ENCODE measurements around the gene GLI2. TPM values are rescaled to one million over a fixed set of nuclear protein-coding genes. Genes with fewer than 3 reads are reported as not detected.

The GLI2 gene
- total and polyA plus RNA-seq, 2 of the 4 experiments (the other 2 are of a cell fraction) = 3.8 to 26.0 TPM

- dilution Hi-C loops (cut with HindIII; ENCODE audit: low sequenced_read_pairs, unreplicated experiment) (no loop called here), in situ Hi-C loops (cut with MboI; ENCODE audit: low sequenced_read_pairs) (no loop called here), intact Hi-C loops (cut with micrococcal nuclease) (no loop called here)
- H2AK5ac ChIP-seq (ENCODE audit: low read depth, low read length) = 0 out of 2 replicates have a peak overlapping the region, but pooled peaks have one; percentile 25
- no peak overlapping the region for H3K56ac ChIP-seq (ENCODE audit: extremely low read depth, insufficient read depth, low read length)
- H4K8ac ChIP-seq (ENCODE audit: low read depth in 2 of 2, low read length in 2 of 2) = no peak overlapping the region
- no peak overlapping the region for H3K23ac ChIP-seq (ENCODE audit: low read depth, low read length)
- 75% methylated on average over 6 of the region's 8 CpGs; no CpG with 5 or more reads in 1 of the 2 experiments for WGBS, 2 experiments (ENCODE audit: extremely low coverage in 2 of 2, insufficient read length in 1 of 2)
- BruUV-seq (replicated peaks) = no TSS peak
- no peak overlapping the region for H2BK5ac ChIP-seq (ENCODE audit: low read depth, low read length, poor library complexity, severe bottlenecking)
- H2AFZ ChIP-seq (replicated peaks; ENCODE audit: low read length, poor library complexity) = no peak overlapping the region
- no peak overlapping the region for H2BK15ac ChIP-seq (ENCODE audit: low read depth, low read length)
- no peak overlapping the region for H3K4me2 ChIP-seq (ENCODE audit: low read depth, low read length)
- no peaks in the 10 kb centered on the region for H3K79me1 ChIP-seq (ENCODE audit: low read depth in 1 of 2, low read length in 2 of 2)
- DNase-seq = no peak
- H2BK20ac ChIP-seq (ENCODE audit: low read depth, low read length) = no peak overlapping the region
- H4K20me1 ChIP-seq (ENCODE audit: insufficient read depth, low read length) = no peaks in the 10 kb centered on the region
- H3K18ac ChIP-seq (ENCODE audit: low read depth, low read length) = no peak overlapping the region
- no peak overlapping the region for H2BK120ac ChIP-seq (ENCODE audit: low read depth, low read length)
- CTCF ChIA-PET = no interaction called here
- H3K9ac ChIP-seq (ENCODE audit: low read depth, low read length) = no peak overlapping the region
- TF ChIP-seq RCOR1 (IDR thresholded peaks at IDR 0.05; ENCODE audit: insufficient replicate concordance, low read length) (no peak), MAFK (IDR thresholded peaks at IDR 0.05; ENCODE audit: low read depth, low read length) (no peak), CEBPB (IDR thresholded peaks at IDR 0.05; ENCODE audit: low read depth, low read length) (no peak), CTCF (conservative IDR thresholded peaks at IDR 0.05; ENCODE audit: low read depth, low read length) (no peak), FOS (IDR thresholded peaks at IDR 0.05; ENCODE audit: low read depth, low read length) (no peak), SMC3 (IDR thresholded peaks at IDR 0.05; ENCODE audit: low read depth, low read length) (no peak), USF2 (IDR thresholded peaks at IDR 0.05; ENCODE audit: low read depth, low read length) (no peak)
- H4K91ac ChIP-seq (ENCODE audit: insufficient read depth, low read depth, low read length) = no peak overlapping the region
- H3K27me3 ChIP-seq (ENCODE audit: control insufficient read depth, insufficient read depth, low read length) = no peaks in the 10 kb centered on the region; the same call in 1 of the 2 replicates
- H3K4me3 ChIP-seq (ENCODE audit: insufficient read depth, low read depth, low read length) = no peak overlapping the region
- H3K9me3 ChIP-seq (ENCODE audit: control insufficient read depth, insufficient read depth, low read length) = no peaks in the 10 kb centered on the region
- H3K4ac ChIP-seq (ENCODE audit: low read depth, low read length) = no peak overlapping the region
- no peak overlapping the region for H3K27ac ChIP-seq (ENCODE audit: insufficient read depth, low read length)
- H4K5ac ChIP-seq (ENCODE audit: low read depth, low read length) = no peak overlapping the region
- no peaks in the 10 kb centered on the region for H3K36me3 ChIP-seq (ENCODE audit: control insufficient read depth, insufficient read depth, low read length)
- H2AK9ac ChIP-seq (replicated peaks; ENCODE audit: low read depth, low read length, poor library complexity) = no peak overlapping the region
- no peak for ATAC-seq (ENCODE audit: low read depth)
- H3K4me1 ChIP-seq (ENCODE audit: control insufficient read depth, insufficient read depth, low read length) = 0 out of 2 replicates have a peak, but pooled peaks cover 2% of the 10 kb centered on the region
- no peaks in the 10 kb centered on the region; the same call in 1 of the 2 replicates for H3K9me1 ChIP-seq (ENCODE audit: insufficient read depth, low read length)
- POLR2A ChIA-PET (ENCODE audit: unreplicated experiment) = no interaction called here
- H3K14ac ChIP-seq (replicated peaks; ENCODE audit: low read depth, low read length) = no peak overlapping the region
Measured at GRCh38 chr2:120715941-120716340, 19.7 kb upstream of the GLI2 start.

Measured in IMR-90 (cell line).